ENCODE measurements around the gene C4orf36.

Gene C4orf36

GRCh38 chr4:86891762-86892635 lies at the start of gene C4orf36:
TSS of gene C4orf36 (minus strand) at chr4:86892422. CDS start at chr4:86891520, 902 bp downstream.
- DNase-seq (ENCODE audit: low read depth in 2 of 2), result no peak

- no peak for DNase-seq (ENCODE audit: low read depth in 2 of 2)
Measured at GRCh38 chr4:86940920-86941460, 48.8 kb upstream of the C4orf36 start.

DNA sequence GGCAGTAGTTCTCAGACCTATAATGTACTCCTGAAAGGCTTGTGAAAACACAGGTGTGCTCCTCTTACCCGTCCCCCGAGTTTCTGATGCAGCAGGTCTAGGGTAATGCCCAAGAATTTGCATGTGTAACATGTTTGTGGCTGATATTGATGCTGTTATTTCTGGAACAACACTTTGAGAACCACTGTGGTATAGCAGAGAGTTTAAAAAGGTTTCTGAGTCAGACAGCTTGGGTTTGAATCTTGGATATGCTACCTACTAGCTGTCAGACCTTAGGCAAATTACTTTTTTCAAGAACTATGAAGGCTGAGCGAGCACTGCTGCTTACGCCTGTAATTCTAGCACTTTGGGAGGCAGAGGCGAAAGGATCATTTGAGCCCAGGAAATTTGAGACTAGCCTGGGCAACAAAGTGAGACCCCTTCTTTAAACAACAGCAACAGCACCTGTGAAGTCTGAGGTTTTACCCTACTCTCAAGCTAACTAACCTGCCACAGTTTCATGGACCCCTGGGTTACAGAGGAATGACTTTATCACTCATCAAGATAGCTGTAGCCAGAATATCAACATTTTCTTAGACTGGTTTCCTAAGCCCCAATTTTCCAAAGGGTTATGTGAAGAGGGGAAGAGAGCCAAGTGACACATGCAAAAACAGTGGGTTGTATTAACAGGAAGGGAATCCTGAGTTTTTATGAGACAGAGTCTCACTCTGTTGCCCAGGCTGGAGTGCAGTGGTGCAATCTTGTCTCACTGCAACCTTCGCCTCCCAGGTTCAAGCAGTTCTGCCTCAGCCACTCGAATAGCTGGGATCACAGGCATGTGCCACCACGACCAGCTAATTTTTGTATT lies 47.7 kb upstream of the C4orf36 start:
- no peak for DNase-seq (ENCODE audit: low read depth in 2 of 2)

DNA sequence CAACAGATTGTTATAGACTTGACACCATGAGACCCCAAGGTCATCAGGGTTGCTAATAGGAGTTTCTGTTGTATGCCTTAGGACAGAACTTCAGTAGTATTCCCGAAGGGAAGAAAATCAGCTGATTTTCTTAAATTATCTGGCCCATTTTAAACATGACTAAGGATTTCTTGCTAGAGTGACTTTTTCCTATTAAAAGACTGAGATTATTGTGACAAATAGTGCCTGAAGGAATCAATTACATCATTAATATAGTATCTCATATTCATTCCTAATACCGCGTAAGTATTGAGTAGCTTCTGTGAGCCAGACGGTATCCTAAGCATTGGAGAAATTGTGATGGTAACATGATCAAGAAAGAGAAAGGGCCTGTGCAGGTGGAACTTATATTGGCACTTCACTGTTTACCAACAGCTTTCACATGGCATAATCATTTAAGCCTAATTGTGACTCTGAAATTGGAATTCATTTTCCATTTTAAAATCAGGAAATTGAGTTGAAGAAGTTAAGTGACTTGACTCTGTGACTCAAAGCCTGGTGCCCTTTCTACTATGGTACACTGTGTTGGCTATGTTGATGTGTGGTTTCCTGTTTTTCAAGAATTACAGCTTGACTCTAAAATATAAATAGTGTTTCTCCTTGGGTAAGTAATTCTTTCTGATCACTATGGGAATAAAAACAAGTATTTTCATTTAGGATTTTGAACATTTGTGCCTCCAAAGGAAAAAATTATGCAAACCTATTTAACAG lies 46.7 kb upstream of the C4orf36 start:
- DNase-seq (ENCODE audit: low read depth in 2 of 2), result no peak

DNA sequence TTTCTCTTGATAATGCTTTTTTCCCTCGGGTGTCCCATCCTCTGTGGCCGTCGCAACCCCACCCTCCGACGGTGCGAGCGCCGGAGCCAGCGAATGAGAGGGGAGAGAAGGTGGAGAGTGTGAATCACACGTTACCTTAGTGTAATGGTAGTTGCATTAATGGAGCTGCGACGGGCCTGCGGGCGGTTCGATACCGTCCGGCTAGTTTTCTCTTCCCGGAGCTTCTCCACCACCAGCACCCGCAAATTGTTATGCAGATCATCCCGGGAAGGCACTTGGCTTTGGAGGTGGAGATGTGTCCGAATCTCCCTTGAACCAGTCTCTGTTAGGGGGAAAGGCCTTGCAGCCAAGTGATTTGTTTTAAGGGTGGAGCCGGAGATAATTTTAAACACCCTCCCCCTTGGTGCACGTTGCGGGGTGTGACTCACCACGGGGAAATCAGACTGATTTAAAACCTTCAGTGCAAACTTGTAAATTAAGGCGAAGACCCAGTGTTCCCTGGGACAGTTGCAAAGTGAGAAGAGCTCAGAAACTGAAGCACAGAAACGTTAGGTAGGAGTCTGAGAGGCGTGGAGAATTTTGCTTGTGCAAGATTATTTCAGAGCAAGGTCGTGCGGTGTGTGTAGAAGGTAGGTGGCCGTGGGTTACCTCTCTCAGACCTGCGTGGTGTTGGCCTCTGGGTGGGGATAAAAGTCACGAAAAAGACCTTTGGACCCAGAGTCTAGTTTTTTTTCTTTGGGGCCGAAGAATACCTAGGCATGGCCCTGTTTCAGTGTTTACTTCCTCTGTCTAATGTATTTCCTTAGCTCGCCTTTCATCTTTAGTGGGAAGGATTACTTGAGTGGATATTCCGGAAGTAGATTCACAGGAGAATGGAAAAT lies 43.9 kb upstream of the C4orf36 start:
- DNase-seq (ENCODE audit: low read depth in 2 of 2), result peak; percentile 50 to 67

DNA sequence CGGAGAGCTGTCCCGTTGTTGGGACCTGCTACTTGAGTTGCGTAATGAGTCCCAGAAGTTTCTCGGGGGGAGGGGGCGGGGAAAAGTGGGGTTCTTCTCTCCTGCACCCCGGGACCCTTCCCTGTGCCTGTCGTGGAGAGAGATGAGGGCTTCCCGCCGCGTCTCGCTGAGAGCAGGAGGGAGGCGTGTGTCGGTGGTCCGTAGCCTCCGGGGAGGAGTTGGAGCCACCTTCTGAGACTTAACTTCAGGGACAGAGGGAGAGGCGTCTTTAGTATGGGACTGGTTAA lies 43.3 kb upstream of the C4orf36 start:
- peak in 1 of 2 donors; percentile 12 for DNase-seq (ENCODE audit: low read depth in 2 of 2)

DNA sequence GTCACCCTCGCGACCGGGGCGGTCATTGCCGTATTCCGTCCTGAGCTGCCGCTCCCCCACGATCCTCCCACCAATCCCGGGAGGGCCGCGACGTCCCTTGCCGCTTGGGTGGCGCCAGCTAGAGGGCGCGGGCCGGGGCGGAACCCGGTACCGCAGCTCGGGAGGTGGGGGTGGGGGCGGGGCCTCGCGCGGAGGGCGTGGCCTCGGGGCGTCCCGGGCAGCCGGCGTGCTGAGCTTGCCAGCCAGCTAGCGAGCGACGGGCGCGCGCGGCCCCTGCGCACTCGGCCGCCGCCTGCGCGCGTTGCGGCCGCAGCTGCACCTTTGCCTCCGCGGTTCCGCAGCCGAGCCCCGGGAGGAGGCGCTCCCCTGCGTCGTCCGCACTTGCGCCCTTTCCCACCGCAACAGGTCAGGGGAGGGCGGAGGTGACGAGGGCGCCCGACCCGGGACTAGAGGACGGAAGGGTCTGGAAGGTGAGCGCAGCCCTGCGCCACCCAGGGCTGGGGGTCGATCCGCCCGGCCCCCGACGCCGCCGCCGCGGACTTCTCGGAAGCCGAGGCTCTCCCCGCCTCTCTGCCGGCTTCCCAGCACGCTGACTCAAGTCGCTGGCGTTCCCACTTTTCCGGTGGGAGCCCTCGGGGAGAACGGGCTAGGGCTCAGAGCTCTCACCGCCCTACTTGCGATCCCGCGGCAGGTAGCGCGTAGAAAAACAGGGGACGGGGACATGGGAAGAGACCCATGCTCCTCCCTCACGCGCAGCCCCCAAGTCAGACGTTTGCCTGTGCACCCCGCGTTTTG lies 42.7 kb upstream of the C4orf36 start, which contains the start of gene AFF1:
TSS of gene AFF1 (plus strand) at position 241 of the 795 bp plus-strand sequence. CDS start 13,523 bp downstream, outside the sequence.
- DNase-seq (ENCODE audit: low read depth in 2 of 2), result peak; percentile 70 to 73

DNA sequence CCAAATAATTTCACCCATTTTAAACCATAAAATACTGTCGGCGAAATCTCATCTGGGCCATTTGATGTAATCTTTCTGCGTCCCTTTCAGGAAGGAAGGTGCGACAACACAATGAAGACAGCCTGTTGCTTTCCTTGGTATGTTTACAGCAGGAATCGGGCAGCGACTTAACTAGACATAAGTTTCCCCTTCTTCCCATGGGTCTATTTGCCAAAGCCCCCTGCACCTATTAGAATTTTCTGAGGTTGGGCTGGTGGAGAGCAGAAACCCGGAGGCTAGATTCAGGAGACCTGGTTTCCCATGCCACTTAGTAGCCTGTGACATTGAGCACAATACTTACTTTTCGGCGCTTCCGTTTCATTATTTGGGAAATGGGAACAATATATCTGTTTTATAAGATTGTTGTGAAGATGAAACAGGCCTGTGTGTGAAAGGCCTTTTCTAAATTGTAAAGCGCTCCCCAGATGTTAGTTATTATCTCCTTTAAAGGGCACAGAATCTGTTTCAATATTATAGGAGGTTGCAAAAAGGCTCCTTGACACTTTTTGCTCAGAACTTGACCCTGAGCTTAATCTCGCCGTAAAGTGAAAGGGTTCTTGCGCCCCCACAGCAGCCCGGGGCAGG lies 42.0 kb upstream of the C4orf36 start:
- no peak for DNase-seq (ENCODE audit: low read depth in 2 of 2)

- DNase-seq (ENCODE audit: low read depth in 2 of 2), result no peak
Measured at GRCh38 chr4:86928400-86929255, 36.4 kb upstream of the C4orf36 start.

DNA sequence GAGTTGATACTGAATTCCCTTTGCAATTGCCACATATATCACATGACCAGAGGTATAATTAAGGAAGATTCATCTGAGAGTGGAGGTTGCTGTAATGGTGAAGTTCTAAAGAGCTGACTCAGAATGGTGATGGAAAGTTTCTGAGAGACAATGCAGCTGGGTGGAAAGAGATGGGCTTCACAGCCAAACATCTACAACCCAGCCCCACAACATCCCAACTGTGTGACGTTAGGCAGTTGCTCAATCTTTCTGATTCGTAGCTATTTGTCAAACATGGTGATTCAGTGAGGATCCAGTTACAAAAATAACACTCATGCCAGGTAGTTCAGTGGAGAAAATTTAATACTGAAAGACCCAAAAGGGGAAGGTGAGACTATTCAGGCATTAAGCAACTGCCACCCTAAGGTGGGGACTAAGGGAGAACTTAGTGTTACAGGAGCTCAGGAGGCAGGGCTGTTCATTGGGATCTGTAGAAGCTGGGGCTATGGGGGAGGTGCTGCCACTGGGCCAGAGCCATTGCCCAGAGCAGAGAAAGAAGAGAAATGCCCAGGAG lies 35.7 kb upstream of the C4orf36 start:
- no peak for DNase-seq (ENCODE audit: low read depth in 2 of 2)

DNA sequence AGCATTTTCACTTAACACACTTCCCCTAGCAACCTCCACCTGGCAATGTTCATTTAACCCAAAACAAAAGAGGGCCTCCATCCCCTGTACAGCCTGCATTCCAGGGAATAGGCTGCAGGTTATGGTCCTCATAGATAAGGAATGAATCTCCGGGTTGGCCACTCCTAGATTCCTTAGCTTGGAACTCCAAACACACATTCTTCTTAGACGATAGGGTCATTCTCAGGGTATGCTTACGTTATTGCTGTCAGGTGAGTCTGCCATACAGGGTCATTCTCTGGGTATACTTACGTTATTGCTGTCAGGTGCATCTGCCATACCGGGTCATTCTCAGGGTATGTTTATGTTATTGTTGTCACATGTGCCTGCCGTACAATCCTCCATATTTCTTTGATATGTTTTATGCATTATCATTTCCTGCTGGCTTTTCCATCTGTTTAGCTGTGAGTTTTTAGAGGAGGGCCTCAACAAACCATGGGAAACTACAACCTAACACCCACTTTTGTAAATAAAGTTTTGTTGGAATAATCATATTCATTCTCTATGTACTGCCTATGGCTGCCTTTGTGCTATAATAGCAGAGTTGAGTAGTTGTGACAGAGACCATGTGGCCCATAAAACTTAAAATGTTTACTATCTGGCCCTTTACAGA lies 34.3 kb upstream of the C4orf36 start:
- no peak for DNase-seq (ENCODE audit: low read depth in 2 of 2)

DNA sequence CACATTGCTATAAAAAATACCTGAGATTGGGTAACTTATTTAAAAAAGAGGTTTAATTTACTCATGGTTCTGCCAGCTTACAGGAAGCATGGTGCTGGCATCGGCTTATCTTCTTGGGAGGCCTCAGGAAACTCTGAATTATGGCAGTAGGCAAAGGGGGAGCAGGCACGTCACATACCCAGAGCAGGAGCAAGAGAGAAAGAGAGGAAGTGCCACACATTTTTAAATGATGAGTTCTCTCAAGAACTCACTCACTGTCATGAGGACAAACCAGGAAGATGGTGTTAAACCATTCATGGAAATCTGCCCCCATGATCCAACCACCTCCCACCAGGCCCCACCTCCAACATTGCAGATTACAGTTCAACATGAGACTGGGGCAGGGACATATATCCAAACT lies 32.6 kb upstream of the C4orf36 start:
- DNase-seq (ENCODE audit: low read depth in 2 of 2), result no peak

DNA sequence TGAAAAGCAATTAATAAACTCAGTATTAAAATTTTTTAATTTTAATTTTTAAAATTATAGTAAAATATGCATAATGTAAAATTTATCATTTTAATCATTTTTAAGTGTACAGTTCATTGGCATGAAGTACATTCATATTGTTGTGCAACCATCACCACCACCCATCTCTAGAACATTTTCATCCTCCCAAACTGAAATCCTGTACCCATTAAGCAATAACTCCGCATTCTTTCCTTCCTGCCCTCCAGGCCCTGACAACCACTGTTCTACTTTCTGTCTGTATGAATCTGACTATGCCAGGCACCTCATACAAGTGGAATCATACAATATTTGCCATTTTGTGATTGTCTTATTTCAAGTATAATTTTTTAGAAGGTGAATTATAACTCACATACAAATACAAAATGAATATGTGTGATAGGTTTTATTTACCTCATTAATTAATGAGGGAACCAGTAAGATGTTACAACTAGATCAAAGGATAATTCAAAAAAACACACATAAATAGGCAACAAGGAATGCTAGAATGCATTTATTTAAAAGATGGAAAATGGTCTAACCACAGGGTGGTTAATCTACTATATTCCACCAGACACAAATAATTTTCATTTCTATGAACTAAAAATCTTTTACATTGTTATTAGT lies 29.5 kb upstream of the C4orf36 start:
- no peak for DNase-seq (ENCODE audit: low read depth in 2 of 2)

GRCh38 chr4:86919561-86920223 lies 27.5 kb upstream of the C4orf36 start:
- DNase-seq (ENCODE audit: low read depth in 2 of 2), result no peak

- DNase-seq (ENCODE audit: low read depth in 2 of 2), result no peak
Measured at GRCh38 chr4:86918539-86919072, 26.4 kb upstream of the C4orf36 start.
